Mesodermal cell (in vitro differentiated cells): ENCODE measurements around the gene ZCCHC2.

Experiments
- H3K27ac ChIP-seq: 2 replicates; pipeline ENCODE4 v1.7.0; 2013; ENCODE audit warnings: mild to moderate bottlenecking, low read depth, low read length, moderate library complexity; ENCODE audit not compliant: severe bottlenecking
- H3K36me3 ChIP-seq: 2 replicates; pipeline ENCODE4 v1.7.1; 2013; ENCODE audit warnings: mild to moderate bottlenecking, low read length, moderate library complexity; ENCODE audit not compliant: control insufficient read depth, insufficient read depth
- H3K4me1 ChIP-seq: one replicate; pipeline ENCODE4 v1.7.1; 2013; ENCODE audit warnings: mild to moderate bottlenecking, low read length; ENCODE audit not compliant: insufficient read depth, control insufficient read depth, poor library complexity, severe bottlenecking
- H3K4me3 ChIP-seq: 2 replicates; pipeline ENCODE4 v1.7.0; 2013; ENCODE audit warnings: low read length, control low read depth, mild to moderate bottlenecking; ENCODE audit not compliant: insufficient read depth, poor library complexity, severe bottlenecking; ENCODE audit errors: extremely low read depth
- H3K9me3 ChIP-seq: 2 replicates; pipeline ENCODE4 v1.7.1; 2013; ENCODE audit warnings: mild to moderate bottlenecking, low read length, moderate library complexity; ENCODE audit not compliant: control insufficient read depth
- WGBS, 2 experiments: methylation state at CpG; one replicate each; pipeline ENCODE4 v1.1.5; 2013; ENCODE audit warnings: missing lambda C conversion rate in 2 of 2; ENCODE audit not compliant: insufficient coverage in 2 of 2; 5-methylcytosine and 5-hydroxymethylcytosine counted together

ZCCHC2 gene

DNA sequence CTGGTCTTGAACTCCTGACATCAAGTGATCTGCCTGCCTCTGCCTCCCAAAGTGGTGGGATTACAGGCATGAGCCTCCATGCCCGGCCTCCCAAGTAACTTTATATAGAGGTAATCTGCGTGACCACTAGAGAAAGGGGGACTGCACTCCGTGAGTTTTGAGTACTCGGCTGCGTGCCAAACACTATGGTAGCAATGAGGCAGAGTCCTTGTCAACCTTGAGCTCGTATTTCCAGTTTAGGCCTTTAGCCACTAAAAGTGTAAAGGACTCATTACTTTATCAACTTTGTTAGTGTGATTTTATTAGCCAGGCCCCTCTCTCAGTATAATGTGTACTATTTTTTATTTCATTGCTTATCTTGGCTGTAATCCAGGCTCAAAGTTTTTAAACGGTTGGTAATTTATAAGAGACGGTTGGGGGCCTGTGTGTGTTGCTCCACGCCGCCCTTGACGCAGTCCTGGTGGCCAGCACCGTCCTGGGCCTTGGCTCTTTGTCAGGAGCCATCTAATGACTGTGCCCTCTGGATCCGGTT is 56.2 kb downstream of the ZCCHC2 start:
- Histone ChIP-seq H3K4me3 (no peak overlapping the region), H3K27ac (no peak overlapping the region), H3K4me1 (no peaks in the 10 kb centered on the region), H3K9me3 (no peaks in the 10 kb centered on the region), H3K36me3 (peaks cover 29% of the 10 kb centered on the region)
- 97 to 99% methylated on average over 11 to 12 of the region's 13 CpGs for WGBS, 2 experiments

DNA sequence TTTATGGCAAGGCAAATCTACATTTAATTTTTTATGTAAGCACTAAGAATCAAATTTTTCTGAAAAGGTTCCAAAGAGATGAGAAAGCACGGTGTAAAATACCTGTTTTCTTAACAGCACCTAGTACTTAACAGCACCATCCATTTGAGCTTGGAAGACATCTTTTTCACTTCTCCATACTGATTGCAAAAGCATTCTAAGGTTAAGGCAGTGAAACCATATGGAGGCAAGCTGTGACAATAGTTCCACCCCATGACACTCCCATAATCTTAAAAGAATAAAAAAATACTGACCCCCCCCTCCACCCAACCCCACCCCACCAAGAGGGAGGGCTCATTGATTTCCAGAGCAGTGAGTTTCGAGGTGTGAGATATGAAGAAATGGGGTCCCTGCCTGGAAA is 60.6 kb downstream of the ZCCHC2 start:
- Histone ChIP-seq H3K9me3 (no peaks in the 10 kb centered on the region), H3K36me3 (peaks cover 3% of the 10 kb centered on the region), H3K4me1 (peaks cover 6% of the 10 kb centered on the region), H3K4me3 (no peak overlapping the region), H3K27ac (no peak overlapping the region)
- 90 to 100% methylated on average over 1 to 2 of the region's 2 CpGs for WGBS, 2 experiments

DNA sequence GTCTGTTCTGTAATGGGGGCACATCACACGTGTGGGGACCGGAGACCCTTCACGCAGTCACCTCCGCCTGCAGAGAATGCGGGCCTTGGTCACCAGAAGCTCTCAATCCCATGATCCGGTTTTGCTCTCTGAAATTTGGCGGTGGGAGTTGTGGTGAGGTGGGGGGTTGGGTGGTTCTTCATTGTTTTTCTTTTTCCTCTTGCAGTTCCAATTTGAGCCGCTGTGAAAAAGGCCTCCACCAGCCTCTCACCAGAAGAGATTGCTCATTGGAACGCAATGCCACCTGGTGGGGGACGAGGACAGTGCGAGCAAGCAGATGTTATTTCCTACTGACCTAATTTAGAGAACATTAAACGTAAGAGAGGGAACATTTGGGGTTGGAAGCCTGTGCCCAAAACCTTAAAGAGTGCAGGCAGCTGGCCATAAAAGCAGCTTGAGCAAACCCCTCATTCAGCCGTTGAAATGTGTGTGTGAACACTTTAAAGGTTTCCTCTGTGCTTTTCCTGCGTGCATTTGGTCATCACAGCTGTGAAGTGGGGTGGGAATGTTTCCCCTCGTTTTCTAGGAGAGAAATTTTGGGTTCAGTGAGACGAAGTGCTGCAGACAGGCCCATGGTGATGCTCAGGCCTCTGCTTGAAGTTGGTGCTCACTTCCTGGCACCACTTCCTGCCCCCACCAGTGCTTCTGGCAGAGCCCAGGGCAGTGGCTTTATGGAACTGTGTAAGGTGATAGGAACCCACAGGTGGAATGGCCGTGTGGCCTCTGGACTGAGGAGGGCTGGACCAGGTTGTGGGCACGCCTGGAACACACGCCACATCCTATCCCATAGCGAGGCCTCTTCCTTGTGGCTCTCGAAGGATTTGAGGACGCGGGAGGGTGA is 61.7 kb downstream of the ZCCHC2 start:
- 41 to 50% methylated on average over 7 to 17 of the region's 23 CpGs for WGBS, 2 experiments
- no peak overlapping the region for H3K4me3 ChIP-seq
- H3K27ac ChIP-seq: no peak overlapping the region

DNA sequence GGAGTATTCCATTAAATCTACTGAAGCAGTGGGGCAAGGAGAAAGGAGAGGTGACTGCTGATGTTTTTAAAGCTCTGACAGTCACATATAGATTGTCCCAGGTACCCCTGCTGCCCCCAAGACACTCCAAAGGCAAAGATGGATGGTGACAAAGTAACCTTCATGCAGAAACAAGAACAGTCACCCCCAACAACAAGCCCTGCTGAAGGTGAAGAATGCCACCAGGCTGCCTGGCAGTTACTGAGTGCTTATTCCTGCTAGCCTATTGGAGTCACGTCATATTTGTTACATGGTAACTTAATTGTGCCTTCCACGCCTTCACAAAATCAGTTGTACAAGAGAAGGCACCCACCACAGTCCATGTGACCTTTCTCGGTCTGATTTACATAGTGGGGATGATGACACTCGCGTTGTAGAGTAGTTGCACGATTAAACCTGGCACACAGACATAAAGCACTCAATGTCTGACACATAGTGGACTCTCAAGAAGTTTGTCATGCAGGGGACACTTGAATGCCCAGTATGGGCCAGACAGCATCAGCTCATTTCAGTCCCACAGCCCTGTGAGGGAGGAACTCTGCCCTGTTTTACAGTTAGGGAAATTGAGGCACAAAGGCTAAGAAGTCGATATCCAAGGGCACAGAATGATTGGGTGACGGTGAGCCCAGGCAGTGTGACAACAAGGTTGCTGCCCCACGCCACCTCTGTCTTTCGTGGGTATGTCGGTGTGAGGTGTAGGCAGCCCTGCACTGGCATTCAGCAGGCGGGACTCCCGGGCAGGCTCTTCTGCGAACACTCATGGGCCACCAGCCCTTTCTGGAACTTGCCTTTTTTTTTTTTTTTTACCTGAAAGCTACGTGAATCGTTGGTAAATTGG is 62.7 kb downstream of the ZCCHC2 start:
- no peak overlapping the region for H3K4me3 ChIP-seq
- H3K36me3 ChIP-seq: no peaks in the 10 kb centered on the region
- peaks cover 6% of the 10 kb centered on the region for H3K4me1 ChIP-seq
- no peak overlapping the region for H3K27ac ChIP-seq
- 78 to 91% methylated on average over 11 to 14 of the region's 16 CpGs for WGBS, 2 experiments
- no peaks in the 10 kb centered on the region for H3K9me3 ChIP-seq

More for the DNA sequence above, 61.7 kb downstream of the ZCCHC2 start:
- H3K36me3 ChIP-seq: no peaks in the 10 kb centered on the region
- H3K4me1 ChIP-seq: peaks cover 6% of the 10 kb centered on the region
- H3K9me3 ChIP-seq: no peaks in the 10 kb centered on the region

DNA sequence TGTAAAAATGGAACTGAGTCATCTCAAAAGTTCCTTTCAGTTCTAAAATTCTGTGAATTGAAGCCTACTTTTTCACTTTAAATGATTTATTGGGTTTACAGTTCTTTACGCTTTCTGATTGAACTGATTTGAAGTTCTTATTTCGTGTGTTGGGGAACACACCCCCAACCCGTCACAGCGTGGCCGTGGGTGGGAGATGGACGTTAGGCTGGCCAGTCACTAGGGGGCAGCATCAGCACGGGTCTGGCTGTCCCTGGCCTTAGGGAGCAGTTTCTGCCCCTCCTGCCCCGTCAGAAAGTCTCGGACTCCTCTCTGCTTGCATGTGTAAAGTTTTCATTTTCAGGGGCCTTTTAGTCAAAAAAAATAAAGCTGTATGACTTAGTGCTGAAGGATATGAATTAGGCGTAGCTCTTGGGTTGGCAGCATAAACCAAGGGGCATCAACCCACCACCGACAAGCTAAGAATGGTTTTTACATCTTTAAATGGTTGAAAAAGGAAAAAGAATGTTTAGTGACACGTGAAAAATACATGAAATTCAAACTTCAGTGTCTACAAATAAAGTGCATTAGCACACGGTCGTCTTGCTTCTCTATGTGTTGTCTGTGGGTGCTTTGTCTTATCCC is 63.4 kb downstream of the ZCCHC2 start:
- H3K9me3 ChIP-seq: no peaks in the 10 kb centered on the region
- no peak overlapping the region for H3K4me3 ChIP-seq
- no peaks in the 10 kb centered on the region for H3K36me3 ChIP-seq
- H3K4me1 ChIP-seq: peaks cover 6% of the 10 kb centered on the region
- H3K27ac ChIP-seq: no peak overlapping the region
- WGBS, 2 experiments: 19 to 35% methylated on average over 4 to 7 of the region's 14 CpGs

DNA sequence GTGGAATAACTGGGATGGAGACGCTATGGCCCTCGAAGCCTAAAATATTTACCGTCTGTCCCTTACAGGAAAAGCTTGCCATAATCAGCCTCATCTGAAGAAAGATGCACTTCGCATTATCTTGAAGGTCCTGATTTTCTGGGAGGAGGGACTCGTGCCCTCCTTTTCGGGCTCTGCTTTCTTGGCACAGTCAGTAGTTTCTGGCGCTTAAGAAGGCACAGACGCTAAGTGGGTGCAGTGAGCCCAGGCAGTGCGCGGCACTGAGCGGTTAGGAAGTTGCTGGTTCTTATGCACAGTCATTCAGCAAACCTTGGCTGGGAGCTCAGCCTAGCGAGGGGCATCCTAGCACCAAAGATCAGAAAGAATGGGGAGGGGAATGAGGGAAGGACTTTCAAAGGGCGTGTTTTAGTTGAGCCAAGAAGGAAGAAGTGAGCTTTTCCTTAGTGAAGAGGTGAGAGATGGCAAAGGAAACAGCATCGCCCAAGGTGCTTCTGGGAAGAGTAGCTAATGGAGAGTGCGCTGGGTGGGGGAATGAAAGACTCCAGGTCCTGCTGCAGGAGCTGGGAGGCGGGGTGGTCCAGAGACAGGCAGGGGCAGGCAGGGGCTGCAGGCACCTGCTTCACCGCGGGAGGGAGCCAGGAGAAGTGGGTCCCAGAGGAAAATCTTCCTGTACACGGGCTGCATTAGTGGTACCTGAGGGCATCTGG is 64.1 kb downstream of the ZCCHC2 start:
- H3K4me3 ChIP-seq: no peak overlapping the region
- 95 to 96% methylated on average over 18 to 19 of the region's 19 CpGs for WGBS, 2 experiments
- no peaks in the 10 kb centered on the region for H3K36me3 ChIP-seq
- no peak overlapping the region for H3K27ac ChIP-seq
- no peaks in the 10 kb centered on the region for H3K9me3 ChIP-seq
- H3K4me1 ChIP-seq: peaks cover 6% of the 10 kb centered on the region

DNA sequence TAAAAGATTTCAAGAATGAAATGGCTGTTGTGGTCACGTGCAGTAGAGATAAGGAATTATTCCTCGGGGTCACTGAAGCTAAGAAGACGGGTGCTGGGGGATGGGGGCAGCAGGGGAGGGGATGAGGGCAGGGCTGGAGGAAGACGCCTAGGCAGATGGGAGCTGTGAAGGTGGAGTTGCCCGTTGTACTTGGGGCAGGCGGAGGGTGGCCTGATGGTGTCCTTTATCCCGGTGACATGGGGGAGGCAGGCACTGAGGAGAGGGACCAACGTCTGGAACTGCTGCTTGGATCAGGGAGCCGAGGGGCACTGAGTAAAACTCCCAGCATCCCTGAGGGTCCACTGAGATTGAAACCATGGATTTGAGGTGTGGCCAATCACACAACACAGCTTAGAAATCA is 64.9 kb downstream of the ZCCHC2 start:
- no peak overlapping the region for H3K27ac ChIP-seq
- no peaks in the 10 kb centered on the region for H3K36me3 ChIP-seq
- no peaks in the 10 kb centered on the region for H3K9me3 ChIP-seq
- WGBS, 2 experiments: 75 to 80% methylated on average over 6 of the region's 9 CpGs
- no peak overlapping the region for H3K4me3 ChIP-seq
- H3K4me1 ChIP-seq: peaks cover 6% of the 10 kb centered on the region

DNA sequence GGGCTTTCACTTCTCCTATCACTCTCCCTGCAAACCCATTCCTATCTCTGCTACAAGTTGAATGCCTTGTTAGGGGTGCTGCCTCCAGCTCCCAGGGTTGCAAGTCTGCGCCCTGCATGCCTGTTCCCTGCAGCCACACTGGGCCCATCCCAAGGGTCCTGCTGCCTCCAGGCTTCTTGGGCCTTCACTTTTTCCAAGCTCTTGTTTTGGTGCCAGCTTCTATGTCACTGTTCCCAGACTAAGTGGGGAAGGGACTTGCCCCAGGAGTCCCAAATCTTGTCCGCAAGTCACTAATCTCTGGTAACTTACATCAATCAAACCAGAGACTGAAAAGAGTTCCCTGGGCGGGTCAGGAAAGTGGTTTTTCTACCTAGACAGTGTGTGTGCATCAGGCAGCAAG is 65.4 kb downstream of the ZCCHC2 start:
- H3K4me1 ChIP-seq: peaks cover 6% of the 10 kb centered on the region
- no peak overlapping the region for H3K27ac ChIP-seq
- no peak overlapping the region for H3K4me3 ChIP-seq
- H3K36me3 ChIP-seq: no peaks in the 10 kb centered on the region
- no peaks in the 10 kb centered on the region for H3K9me3 ChIP-seq
- WGBS, 2 experiments: 94 to 100% methylated on average over 2 to 3 of the region's 3 CpGs

DNA sequence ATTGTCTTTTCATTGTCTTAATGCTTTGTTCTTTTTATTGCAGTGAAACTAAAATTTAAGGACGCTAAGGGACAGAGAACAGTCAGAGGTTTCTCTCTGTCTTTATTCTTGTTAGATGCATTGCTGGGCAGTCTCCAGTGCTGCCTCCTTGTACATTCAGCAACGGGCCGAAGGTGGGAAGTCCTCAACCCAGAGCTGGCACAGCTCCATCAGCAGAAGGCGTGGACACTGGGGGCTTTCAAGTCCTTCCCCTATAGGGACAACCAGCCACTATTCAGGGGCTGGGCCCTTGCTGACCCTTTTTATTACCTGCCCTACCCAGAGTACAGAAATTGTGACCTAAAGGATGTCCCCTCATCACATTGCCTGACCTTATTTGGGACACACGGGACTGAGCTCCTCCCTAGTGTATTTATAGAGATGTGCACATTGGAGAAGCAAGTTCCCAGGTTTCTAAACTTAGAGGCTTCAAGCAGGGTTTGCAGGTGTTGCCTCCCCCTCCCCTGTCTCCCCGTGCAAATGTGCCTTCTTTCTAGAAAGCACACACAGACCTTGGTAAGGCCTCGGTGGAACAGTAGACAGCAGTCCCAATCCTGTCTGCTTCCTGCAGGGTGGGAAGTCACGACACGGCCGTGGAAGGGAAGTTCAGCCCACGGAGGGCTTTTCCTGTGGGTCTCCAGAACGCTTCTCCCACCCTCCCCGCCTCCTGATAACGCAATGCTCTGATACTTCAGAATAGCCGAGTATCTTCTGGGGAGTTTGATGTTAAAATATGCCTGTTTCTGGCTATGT is 68.2 kb downstream of the ZCCHC2 start:
- H3K9me3 ChIP-seq: no peaks in the 10 kb centered on the region
- H3K36me3 ChIP-seq: no peaks in the 10 kb centered on the region
- H3K27ac ChIP-seq: no peak overlapping the region
- no peaks in the 10 kb centered on the region for H3K4me1 ChIP-seq
- 88 to 89% methylated on average over 10 to 11 of the region's 15 CpGs for WGBS, 2 experiments
- no peak overlapping the region for H3K4me3 ChIP-seq
